Neural cell (in vitro differentiated cells): ENCODE measurements around the gene COL5A1.

Experiments
- CTCF ChIP-seq: fragments of 450-650 bp; IDR thresholded peaks from 2 replicates; pipeline ENCODE4 v1.5.1; 2014; ENCODE audit warnings: antibody characterized with exemption, mild to moderate bottlenecking, moderate library complexity; ENCODE audit not compliant: poor library complexity, severe bottlenecking
- EP300 ChIP-seq: fragments of 450-650 bp; conservative IDR thresholded peaks from 2 replicates; pipeline ENCODE4 v1.6.1; 2014; ENCODE audit warnings: antibody characterized with exemption, mild to moderate bottlenecking, moderate library complexity; ENCODE audit not compliant: poor library complexity, severe bottlenecking
- EZH2 ChIP-seq: fragments of 200-600, 300-800 bp; shearing (Covaris generic), sonication (generic); IDR thresholded peaks from 2 replicates; pipeline ENCODE4 v1.6.1; 2014; ENCODE audit warnings: antibody characterized with exemption, low read length, borderline replicate concordance, mild to moderate bottlenecking; ENCODE audit not compliant: insufficient read depth, poor library complexity, severe bottlenecking
- MXI1 ChIP-seq: fragments of 450-650 bp; conservative IDR thresholded peaks from 2 replicates; pipeline ENCODE4 v1.6.1; 2014; ENCODE audit warnings: antibody characterized with exemption, mild to moderate bottlenecking; ENCODE audit not compliant: poor library complexity, severe bottlenecking
- POLR2AphosphoS5 ChIP-seq: IDR thresholded peaks from 2 replicates; pipeline ENCODE4 v1.6.1; 2012
- RAD21 ChIP-seq: fragments of 450-650 bp; conservative IDR thresholded peaks from 2 replicates; pipeline ENCODE4 v1.6.1; 2014; ENCODE audit warnings: antibody characterized with exemption, mild to moderate bottlenecking, moderate library complexity
- SMC3 ChIP-seq: fragments of 450-650 bp; conservative IDR thresholded peaks from 2 replicates; pipeline ENCODE4 v1.6.1; 2014; ENCODE audit warnings: antibody characterized with exemption, mild to moderate bottlenecking, moderate library complexity; ENCODE audit not compliant: poor library complexity
- TAF1 ChIP-seq: IDR thresholded peaks from 2 replicates; pipeline ENCODE4 v1.6.1; 2012; ENCODE audit warnings: low read depth
- TF ChIP-seq, protein P1 (sequence below): IDR thresholded peaks from 2 replicates; pipeline ENCODE4 v1.6.1; 2012; ENCODE audit warnings: borderline replicate concordance

DNA sequence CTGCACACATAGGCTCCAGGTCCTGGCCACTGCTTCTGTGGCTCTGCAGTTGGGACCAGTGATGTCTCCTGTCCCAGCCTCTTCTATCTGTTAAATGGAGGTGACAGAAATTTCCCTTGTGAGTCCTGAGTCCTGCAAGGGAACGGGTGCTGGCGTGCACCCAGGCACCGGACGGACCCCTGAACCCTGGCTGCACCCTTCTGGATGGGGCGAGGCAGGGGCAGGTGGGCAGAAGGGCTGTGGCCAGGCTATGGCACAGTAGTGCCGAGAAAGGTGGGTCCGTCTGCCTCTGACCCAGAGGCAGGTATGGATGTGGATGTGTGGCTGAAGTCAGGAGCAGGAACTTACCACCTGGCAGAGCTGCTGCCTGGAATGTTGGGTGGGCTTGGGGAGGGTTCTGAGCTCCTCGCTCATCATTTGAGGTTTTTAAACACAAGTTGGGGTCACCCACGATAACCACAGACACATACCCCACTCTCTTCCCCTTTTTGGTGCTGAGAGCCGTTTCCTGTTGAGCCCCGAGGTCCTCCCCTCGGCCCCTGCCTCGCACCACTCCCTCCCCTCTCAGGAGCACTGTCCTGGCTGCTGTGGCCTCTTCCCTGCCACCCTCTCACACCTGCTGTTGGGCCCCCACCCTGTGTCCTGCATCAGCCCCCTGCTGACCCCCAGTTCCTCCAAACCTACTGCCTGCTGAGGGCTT is 82.0 kb downstream of the COL5A1 start:
- no peak for TF ChIP-seq CTCF
- TF ChIP-seq, protein P1, sequence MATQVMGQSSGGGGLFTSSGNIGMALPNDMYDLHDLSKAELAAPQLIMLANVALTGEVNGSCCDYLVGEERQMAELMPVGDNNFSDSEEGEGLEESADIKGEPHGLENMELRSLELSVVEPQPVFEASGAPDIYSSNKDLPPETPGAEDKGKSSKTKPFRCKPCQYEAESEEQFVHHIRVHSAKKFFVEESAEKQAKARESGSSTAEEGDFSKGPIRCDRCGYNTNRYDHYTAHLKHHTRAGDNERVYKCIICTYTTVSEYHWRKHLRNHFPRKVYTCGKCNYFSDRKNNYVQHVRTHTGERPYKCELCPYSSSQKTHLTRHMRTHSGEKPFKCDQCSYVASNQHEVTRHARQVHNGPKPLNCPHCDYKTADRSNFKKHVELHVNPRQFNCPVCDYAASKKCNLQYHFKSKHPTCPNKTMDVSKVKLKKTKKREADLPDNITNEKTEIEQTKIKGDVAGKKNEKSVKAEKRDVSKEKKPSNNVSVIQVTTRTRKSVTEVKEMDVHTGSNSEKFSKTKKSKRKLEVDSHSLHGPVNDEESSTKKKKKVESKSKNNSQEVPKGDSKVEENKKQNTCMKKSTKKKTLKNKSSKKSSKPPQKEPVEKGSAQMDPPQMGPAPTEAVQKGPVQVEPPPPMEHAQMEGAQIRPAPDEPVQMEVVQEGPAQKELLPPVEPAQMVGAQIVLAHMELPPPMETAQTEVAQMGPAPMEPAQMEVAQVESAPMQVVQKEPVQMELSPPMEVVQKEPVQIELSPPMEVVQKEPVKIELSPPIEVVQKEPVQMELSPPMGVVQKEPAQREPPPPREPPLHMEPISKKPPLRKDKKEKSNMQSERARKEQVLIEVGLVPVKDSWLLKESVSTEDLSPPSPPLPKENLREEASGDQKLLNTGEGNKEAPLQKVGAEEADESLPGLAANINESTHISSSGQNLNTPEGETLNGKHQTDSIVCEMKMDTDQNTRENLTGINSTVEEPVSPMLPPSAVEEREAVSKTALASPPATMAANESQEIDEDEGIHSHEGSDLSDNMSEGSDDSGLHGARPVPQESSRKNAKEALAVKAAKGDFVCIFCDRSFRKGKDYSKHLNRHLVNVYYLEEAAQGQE, result no peak
- TF ChIP-seq EP300, result no peak
- no peak for TF ChIP-seq EZH2
- no peak for TF ChIP-seq TAF1
- TF ChIP-seq POLR2AphosphoS5, result no peak
- no peak for TF ChIP-seq MXI1
- TF ChIP-seq SMC3, result no peak
- no peak for TF ChIP-seq RAD21
